GM23338 (cell line): Measurements from ENCODE around the gene DNAJC10. TPM values are rescaled to one million over a fixed set of nuclear protein-coding genes. Genes with fewer than 3 reads are reported as not detected.

Source experiments
- ATAC-seq: fragments of 200-7000 bp; cut with Tn5 transposase; 3 replicates; pipeline ENCODE4 v1.9.1; 2020
- DNase-seq: peaks from one replicate; pipeline ENCODE4 v3.0.0-alpha.2; 2015; ENCODE audit warnings: low spot score
- H2AFZ ChIP-seq: fragments of 200-600 bp; sonication (generic); 2 replicates; pipeline ENCODE4 v1.8.0; 2016; ENCODE audit warnings: antibody characterized with exemption, mild to moderate bottlenecking, moderate library complexity
- H3F3A ChIP-seq: fragments of 200-600 bp; sonication (generic); replicated peaks from 2 replicates; pipeline ENCODE4 v1.8.0; 2017; ENCODE audit warnings: antibody characterized with exemption, mixed run types, low read depth
- H3K27ac ChIP-seq: fragments of 200-600 bp; sonication (generic); 2 replicates; pipeline ENCODE4 v1.6.1; 2016; ENCODE audit warnings: low read depth
- H3K27me3 ChIP-seq: fragments of 200-600 bp; sonication (generic); 2 replicates; pipeline ENCODE4 v1.8.0; 2016; ENCODE audit warnings: mild to moderate bottlenecking, mixed run types, moderate library complexity; ENCODE audit not compliant: insufficient read depth
- H3K36me3 ChIP-seq: fragments of 200-600 bp; sonication (generic); 2 replicates; pipeline ENCODE4 v1.8.0; 2016; ENCODE audit warnings: mild to moderate bottlenecking; ENCODE audit not compliant: insufficient read depth
- H3K4me1 ChIP-seq: fragments of 200-600 bp; sonication (generic); 2 replicates; pipeline ENCODE4 v1.8.0; 2016; ENCODE audit warnings: mild to moderate bottlenecking, moderate library complexity; ENCODE audit not compliant: insufficient read depth
- H3K4me2 ChIP-seq: fragments of 200-600 bp; sonication (generic); 2 replicates; pipeline ENCODE4 v1.7.1; 2017; ENCODE audit warnings: mixed run types
- H3K4me3 ChIP-seq: fragments of 200-600 bp; sonication (generic); 2 replicates; pipeline ENCODE4 v1.6.1; 2016; ENCODE audit warnings: mixed run types
- H3K79me2 ChIP-seq: fragments of 200-600 bp; sonication (generic); replicated peaks from 2 replicates; pipeline ENCODE4 v1.8.0; 2017; ENCODE audit warnings: mild to moderate bottlenecking; ENCODE audit not compliant: insufficient read depth
- H3K9me2 ChIP-seq: fragments of 200-600 bp; sonication (generic); 2 replicates; pipeline ENCODE4 v1.8.0; 2017; ENCODE audit not compliant: insufficient read depth
- H4K20me1 ChIP-seq: fragments of 200-600 bp; sonication (generic); replicated peaks from 2 replicates; pipeline ENCODE4 v1.8.0; 2017; ENCODE audit warnings: mild to moderate bottlenecking; ENCODE audit not compliant: insufficient read depth
- H3K27ac Mint-ChIP-seq: 2 replicates; pipeline ENCODE4 v1.8.0; 2020; ENCODE audit warnings: inconsistent platforms, mild to moderate bottlenecking, moderate library complexity, mixed read lengths
- H3K27me3 Mint-ChIP-seq: 3 replicates; pipeline ENCODE4 v1.8.0; 2022; ENCODE audit warnings: low read depth, mild to moderate bottlenecking, moderate library complexity, mixed read lengths, inconsistent platforms; ENCODE audit not compliant: insufficient read depth, poor library complexity
- H3K36me3 Mint-ChIP-seq: 3 replicates; pipeline ENCODE4 v1.8.0; 2021; ENCODE audit warnings: low read depth, mild to moderate bottlenecking, inconsistent platforms, moderate library complexity, mixed read lengths
- H3K4me1 Mint-ChIP-seq: 3 replicates; pipeline ENCODE4 v1.8.0; 2020; ENCODE audit warnings: mild to moderate bottlenecking, inconsistent platforms, mixed read lengths
- H3K4me3 Mint-ChIP-seq: 3 replicates; pipeline ENCODE4 v1.8.0; 2021; ENCODE audit warnings: moderate library complexity, mild to moderate bottlenecking, inconsistent platforms, mixed read lengths
- H3K9me3 Mint-ChIP-seq: 3 replicates; pipeline ENCODE4 v1.8.0; 2020; ENCODE audit warnings: moderate library complexity, mild to moderate bottlenecking, inconsistent platforms, mixed read lengths
- NANOG ChIP-seq: IDR thresholded peaks from 2 replicates; pipeline ENCODE4 v1.6.1; 2016; ENCODE audit warnings: antibody characterized with exemption, borderline replicate concordance
- POLR2AphosphoS5 ChIP-seq: IDR thresholded peaks from 2 replicates; pipeline ENCODE4 v1.6.1; 2016; ENCODE audit warnings: antibody characterized with exemption, low read depth
- ZNF331 ChIP-seq: fragments of 250-450 bp; sonication (Bioruptor Pico); IDR thresholded peaks from 2 replicates; pipeline ENCODE4 v1.5.0; 2020; ENCODE audit warnings: low read depth, mild to moderate bottlenecking, moderate library complexity
- polyA plus RNA-seq: library from polyadenylated mRNA; unstranded; fragments of >200 nt; fragmentation: Nextera tagmentation; extraction: Ambion mirVana; gene quantifications from 2 replicates; pipeline ENCODE4 v1.2.1, GENCODE V29; 2016
- total RNA-seq: library from RNA; depleted of rRNA; stranded (reverse); fragments of >200 nt; shearing (Covaris generic); gene quantifications from 2 replicates; pipeline ENCODE4 v1.2.3, GENCODE V29; 2014
- TF ChIP-seq, protein P1 (sequence below), 2 experiments: fragments of 200-600 bp in 1 of 2; sonication (generic) in 1 of 2; conservative IDR thresholded peaks; 2 replicates each; pipeline versions ENCODE4 v1.5.1 to v1.6.1; 2016 to 2017; ENCODE audit warnings: antibody characterized with exemption in 2 of 2, low read depth in 2 of 2, mild to moderate bottlenecking in 2 of 2, moderate library complexity in 1 of 2
- TF ChIP-seq, protein P2 (sequence below): IDR thresholded peaks from 2 replicates; pipeline ENCODE4 v1.6.1; 2016; ENCODE audit warnings: antibody characterized with exemption
- TF ChIP-seq, protein P3 (sequence below): IDR thresholded peaks from one replicate; pipeline ENCODE4 v1.6.1; 2018; ENCODE audit warnings: antibody characterized with exemption; ENCODE audit not compliant: unreplicated experiment

The DNAJC10 gene
- total and polyA plus RNA-seq, 2 experiments from 2014 or later = 41.9 to 83.1 TPM

DNA sequence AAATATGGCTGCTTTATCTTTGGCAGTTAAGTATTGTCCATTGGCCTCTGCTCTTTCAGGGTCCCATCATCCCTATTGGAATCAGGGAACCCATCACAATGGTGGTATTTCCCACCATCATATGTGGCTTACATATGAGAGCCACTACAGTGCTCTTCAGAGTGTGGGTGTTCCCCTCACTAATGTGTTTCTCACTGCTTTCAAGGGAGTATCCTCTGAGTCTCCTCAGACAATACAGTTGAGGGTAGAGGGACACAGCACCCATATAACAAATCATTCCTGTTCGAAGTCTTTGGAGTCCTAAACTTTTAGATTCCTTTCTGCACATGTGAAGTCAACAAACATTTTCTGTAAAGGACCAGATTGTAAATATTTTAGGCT lies 48.8 kb upstream of the DNAJC10 start:
- Mint-ChIP-seq H3K27me3 (no peaks in the 10 kb centered on the region), H3K4me3 (no peak overlapping the region), H3K9me3 (no peaks in the 10 kb centered on the region), H3K27ac (no peak overlapping the region), H3K4me1 (no peaks in the 10 kb centered on the region; the same call in 2 of the 3 replicates), H3K36me3 (no peaks in the 10 kb centered on the region)
- H4K20me1 ChIP-seq = no peaks in the 10 kb centered on the region
- no peaks in the 10 kb centered on the region for H3K79me2 ChIP-seq
- H3K27ac ChIP-seq = no peak overlapping the region
- no peaks in the 10 kb centered on the region for H3K27me3 ChIP-seq
- TF ChIP-seq, protein P1, sequence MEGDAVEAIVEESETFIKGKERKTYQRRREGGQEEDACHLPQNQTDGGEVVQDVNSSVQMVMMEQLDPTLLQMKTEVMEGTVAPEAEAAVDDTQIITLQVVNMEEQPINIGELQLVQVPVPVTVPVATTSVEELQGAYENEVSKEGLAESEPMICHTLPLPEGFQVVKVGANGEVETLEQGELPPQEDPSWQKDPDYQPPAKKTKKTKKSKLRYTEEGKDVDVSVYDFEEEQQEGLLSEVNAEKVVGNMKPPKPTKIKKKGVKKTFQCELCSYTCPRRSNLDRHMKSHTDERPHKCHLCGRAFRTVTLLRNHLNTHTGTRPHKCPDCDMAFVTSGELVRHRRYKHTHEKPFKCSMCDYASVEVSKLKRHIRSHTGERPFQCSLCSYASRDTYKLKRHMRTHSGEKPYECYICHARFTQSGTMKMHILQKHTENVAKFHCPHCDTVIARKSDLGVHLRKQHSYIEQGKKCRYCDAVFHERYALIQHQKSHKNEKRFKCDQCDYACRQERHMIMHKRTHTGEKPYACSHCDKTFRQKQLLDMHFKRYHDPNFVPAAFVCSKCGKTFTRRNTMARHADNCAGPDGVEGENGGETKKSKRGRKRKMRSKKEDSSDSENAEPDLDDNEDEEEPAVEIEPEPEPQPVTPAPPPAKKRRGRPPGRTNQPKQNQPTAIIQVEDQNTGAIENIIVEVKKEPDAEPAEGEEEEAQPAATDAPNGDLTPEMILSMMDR (conservative IDR thresholded peaks at IDR 0.05; ENCODE audit: low read depth in 2 of 2) = 0 out of 4 replicates have a peak, but pooled peaks of 1 of the 2 experiments have one; percentile 12
- no peak for TF ChIP-seq NANOG
- no peak overlapping the region for H3K4me2 ChIP-seq
- H3F3A ChIP-seq = no peaks in the 10 kb centered on the region
- H3K4me3 ChIP-seq = no peak overlapping the region
- no peaks in the 10 kb centered on the region for H3K9me2 ChIP-seq
- H3K4me1 ChIP-seq = no peaks in the 10 kb centered on the region
- ATAC-seq (no peak), DNase-seq (no peak)
- no peak overlapping the region for H2AFZ ChIP-seq
- H3K36me3 ChIP-seq = no peaks in the 10 kb centered on the region

DNA sequence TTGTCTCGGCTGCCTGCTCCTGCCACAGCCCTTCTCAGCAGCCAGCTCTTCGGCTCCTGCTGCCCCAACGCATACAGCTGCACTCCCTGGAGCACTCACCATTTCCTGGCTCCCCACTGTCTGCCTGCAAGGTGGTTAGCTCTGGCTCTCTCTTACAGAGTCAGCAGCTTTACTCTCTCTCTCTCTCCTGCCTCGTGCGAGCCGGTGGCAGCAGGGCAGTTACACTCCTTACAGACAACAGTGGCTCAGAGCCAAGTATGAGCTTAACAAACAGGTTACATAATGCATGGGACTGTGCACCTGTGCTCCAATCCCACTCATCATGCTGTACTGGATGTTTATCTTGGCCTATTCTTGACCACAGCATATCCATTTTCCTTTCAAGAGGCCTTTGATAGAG lies 47.4 kb upstream of the DNAJC10 start:
- H3K4me1 Mint-ChIP-seq = no peaks in the 10 kb centered on the region; the same call in 2 of the 3 replicates
- no peaks in the 10 kb centered on the region for H3K27me3 ChIP-seq
- no peaks in the 10 kb centered on the region for H3F3A ChIP-seq
- no peak overlapping the region for H3K4me3 Mint-ChIP-seq
- H3K36me3 ChIP-seq = no peaks in the 10 kb centered on the region
- H3K27ac ChIP-seq = no peak overlapping the region
- DNase-seq (peak; percentile 12), ATAC-seq (no peak; the same call in 2 of the 3 replicates)
- H3K4me3 ChIP-seq = no peak overlapping the region
- H4K20me1 ChIP-seq = no peaks in the 10 kb centered on the region
- no peaks in the 10 kb centered on the region for H3K36me3 Mint-ChIP-seq
- no peaks in the 10 kb centered on the region for H3K4me1 ChIP-seq
- no peaks in the 10 kb centered on the region for H3K9me2 ChIP-seq
- no peaks in the 10 kb centered on the region for H3K9me3 Mint-ChIP-seq
- no peak overlapping the region for H3K4me2 ChIP-seq
- no peaks in the 10 kb centered on the region for H3K79me2 ChIP-seq
- H3K27me3 Mint-ChIP-seq = no peaks in the 10 kb centered on the region
- no peak overlapping the region for H2AFZ ChIP-seq
- no peak overlapping the region for H3K27ac Mint-ChIP-seq
- TF ChIP-seq, protein P2, sequence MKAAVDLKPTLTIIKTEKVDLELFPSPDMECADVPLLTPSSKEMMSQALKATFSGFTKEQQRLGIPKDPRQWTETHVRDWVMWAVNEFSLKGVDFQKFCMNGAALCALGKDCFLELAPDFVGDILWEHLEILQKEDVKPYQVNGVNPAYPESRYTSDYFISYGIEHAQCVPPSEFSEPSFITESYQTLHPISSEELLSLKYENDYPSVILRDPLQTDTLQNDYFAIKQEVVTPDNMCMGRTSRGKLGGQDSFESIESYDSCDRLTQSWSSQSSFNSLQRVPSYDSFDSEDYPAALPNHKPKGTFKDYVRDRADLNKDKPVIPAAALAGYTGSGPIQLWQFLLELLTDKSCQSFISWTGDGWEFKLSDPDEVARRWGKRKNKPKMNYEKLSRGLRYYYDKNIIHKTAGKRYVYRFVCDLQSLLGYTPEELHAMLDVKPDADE = no peak
- no peak for TF ChIP-seq POLR2AphosphoS5
- no peak for TF ChIP-seq ZNF331 (CRISPR knock-in tag)
- TF ChIP-seq NANOG = no peak
- TF ChIP-seq, protein P1 (conservative IDR thresholded peaks at IDR 0.05; ENCODE audit: low read depth in 2 of 2) = no peak
- TF ChIP-seq, protein P3, sequence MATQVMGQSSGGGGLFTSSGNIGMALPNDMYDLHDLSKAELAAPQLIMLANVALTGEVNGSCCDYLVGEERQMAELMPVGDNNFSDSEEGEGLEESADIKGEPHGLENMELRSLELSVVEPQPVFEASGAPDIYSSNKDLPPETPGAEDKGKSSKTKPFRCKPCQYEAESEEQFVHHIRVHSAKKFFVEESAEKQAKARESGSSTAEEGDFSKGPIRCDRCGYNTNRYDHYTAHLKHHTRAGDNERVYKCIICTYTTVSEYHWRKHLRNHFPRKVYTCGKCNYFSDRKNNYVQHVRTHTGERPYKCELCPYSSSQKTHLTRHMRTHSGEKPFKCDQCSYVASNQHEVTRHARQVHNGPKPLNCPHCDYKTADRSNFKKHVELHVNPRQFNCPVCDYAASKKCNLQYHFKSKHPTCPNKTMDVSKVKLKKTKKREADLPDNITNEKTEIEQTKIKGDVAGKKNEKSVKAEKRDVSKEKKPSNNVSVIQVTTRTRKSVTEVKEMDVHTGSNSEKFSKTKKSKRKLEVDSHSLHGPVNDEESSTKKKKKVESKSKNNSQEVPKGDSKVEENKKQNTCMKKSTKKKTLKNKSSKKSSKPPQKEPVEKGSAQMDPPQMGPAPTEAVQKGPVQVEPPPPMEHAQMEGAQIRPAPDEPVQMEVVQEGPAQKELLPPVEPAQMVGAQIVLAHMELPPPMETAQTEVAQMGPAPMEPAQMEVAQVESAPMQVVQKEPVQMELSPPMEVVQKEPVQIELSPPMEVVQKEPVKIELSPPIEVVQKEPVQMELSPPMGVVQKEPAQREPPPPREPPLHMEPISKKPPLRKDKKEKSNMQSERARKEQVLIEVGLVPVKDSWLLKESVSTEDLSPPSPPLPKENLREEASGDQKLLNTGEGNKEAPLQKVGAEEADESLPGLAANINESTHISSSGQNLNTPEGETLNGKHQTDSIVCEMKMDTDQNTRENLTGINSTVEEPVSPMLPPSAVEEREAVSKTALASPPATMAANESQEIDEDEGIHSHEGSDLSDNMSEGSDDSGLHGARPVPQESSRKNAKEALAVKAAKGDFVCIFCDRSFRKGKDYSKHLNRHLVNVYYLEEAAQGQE = no peak
